ENCODE results near the gene MR1. TPM values are rescaled to one million over a fixed set of nuclear protein-coding genes. Genes with fewer than 3 reads are reported as not detected.

The MR1 gene
- total and polyA plus RNA-seq, 9 of the 15 experiments (the other 6 are each of a cell fraction or from before 2014, with no cell fraction given), result 9.7 to 21.7 (median 15.6) TPM

DNA sequence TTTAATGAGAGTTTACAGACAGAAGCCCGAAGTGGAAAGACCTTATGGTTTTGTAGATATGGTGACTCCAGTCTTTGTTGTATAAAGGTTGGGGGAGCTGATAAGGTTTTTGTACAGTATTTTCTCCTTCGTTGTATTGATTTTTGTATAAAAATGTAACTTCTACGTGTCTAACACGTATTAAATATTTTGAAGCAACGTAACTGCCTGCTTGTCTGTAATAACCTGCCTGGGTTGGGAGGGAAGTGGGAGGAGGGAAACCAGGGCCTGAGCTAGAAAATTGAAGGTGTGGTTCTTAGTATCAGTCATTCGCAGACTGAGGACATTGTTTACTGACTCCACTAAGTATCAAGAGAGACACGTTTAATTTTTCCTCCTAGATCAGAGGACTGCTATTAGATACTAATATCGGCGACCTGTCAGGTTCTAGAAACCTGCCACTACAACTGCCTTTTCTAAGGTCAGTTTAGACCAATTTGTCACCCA lies 56.9 kb downstream of the MR1 start (continued):
- TF ChIP-seq ZNF354B (CRISPR knock-in tag; IDR thresholded peaks at IDR 0.05) (no peak), ZNF79 (CRISPR knock-in tag; IDR thresholded peaks at IDR 0.05; ENCODE audit: low read depth) (no peak), PPARD (CRISPR knock-in tag; IDR thresholded peaks at IDR 0.05) (no peak), MAFF (IDR thresholded peaks at IDR 0.05; ENCODE audit: low read length) (no peak), KDM1A (IDR thresholded peaks at IDR 0.05) (peak in 1 of 2 experiments; percentile 33; a peak in 1 of 4 replicates), PRPF4 (IDR thresholded peaks at IDR 0.05; ENCODE audit: insufficient read depth, low read depth, low read length, poor library complexity, severe bottlenecking) (no peak), GTF2E2 (tag; IDR thresholded peaks at IDR 0.05) (peak; percentile 1; the same call in 1 of the 2 replicates), ASH1L (IDR thresholded peaks at IDR 0.05; ENCODE audit: borderline replicate concordance, low read depth, partially characterized antibody) (no peak), ZNF551 (CRISPR knock-in tag; IDR thresholded peaks at IDR 0.05) (no peak), ZFP30 (CRISPR knock-in tag; IDR thresholded peaks at IDR 0.05; ENCODE audit: borderline replicate concordance) (no peak), EP300 (IDR thresholded peaks at IDR 0.05; ENCODE audit: low read length) (peak; percentile 67; the same call in 1 of the 2 replicates), TCF7 (IDR thresholded peaks at IDR 0.05; ENCODE audit: borderline replicate concordance) (no peak), FOXJ2 (tag; IDR thresholded peaks at IDR 0.05) (no peak), NCOA6 (IDR thresholded peaks at IDR 0.05) (no peak), POLR3G (IDR thresholded peaks at IDR 0.05; ENCODE audit: extremely low read depth, insufficient read length, insufficient replicate concordance) (no peak), CREM (IDR thresholded peaks at IDR 0.05; ENCODE audit: low read depth) (peak; percentile 27; the same call in 1 of the 2 replicates), STAT5A (IDR thresholded peaks at IDR 0.05; ENCODE audit: borderline replicate concordance, low read length) (peak; percentile 65; the same call in 1 of the 2 replicates), MYNN (IDR thresholded peaks at IDR 0.05) (no peak), MYNN (CRISPR knock-in tag; IDR thresholded peaks at IDR 0.05) (no peak), TCF3 (CRISPR knock-in tag; IDR thresholded peaks at IDR 0.05) (peak; percentile 76)
- TF ChIP-seq, protein P1, sequence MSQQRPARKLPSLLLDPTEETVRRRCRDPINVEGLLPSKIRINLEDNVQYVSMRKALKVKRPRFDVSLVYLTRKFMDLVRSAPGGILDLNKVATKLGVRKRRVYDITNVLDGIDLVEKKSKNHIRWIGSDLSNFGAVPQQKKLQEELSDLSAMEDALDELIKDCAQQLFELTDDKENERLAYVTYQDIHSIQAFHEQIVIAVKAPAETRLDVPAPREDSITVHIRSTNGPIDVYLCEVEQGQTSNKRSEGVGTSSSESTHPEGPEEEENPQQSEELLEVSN (IDR thresholded peaks at IDR 0.05; ENCODE audit: borderline replicate concordance in 1 of 2, extremely low read depth in 1 of 2, insufficient read depth in 1 of 2, insufficient read length in 1 of 2, low read depth in 1 of 2, low read length in 1 of 2, poor library complexity in 1 of 2, severe bottlenecking in 1 of 2), result no peak
- TF ChIP-seq, protein P2, sequence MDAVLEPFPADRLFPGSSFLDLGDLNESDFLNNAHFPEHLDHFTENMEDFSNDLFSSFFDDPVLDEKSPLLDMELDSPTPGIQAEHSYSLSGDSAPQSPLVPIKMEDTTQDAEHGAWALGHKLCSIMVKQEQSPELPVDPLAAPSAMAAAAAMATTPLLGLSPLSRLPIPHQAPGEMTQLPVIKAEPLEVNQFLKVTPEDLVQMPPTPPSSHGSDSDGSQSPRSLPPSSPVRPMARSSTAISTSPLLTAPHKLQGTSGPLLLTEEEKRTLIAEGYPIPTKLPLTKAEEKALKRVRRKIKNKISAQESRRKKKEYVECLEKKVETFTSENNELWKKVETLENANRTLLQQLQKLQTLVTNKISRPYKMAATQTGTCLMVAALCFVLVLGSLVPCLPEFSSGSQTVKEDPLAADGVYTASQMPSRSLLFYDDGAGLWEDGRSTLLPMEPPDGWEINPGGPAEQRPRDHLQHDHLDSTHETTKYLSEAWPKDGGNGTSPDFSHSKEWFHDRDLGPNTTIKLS (IDR thresholded peaks at IDR 0.05; ENCODE audit: borderline replicate concordance, low read depth), result peak; percentile 24; the same call in 1 of the 2 replicates
- TF ChIP-seq, protein P3, sequence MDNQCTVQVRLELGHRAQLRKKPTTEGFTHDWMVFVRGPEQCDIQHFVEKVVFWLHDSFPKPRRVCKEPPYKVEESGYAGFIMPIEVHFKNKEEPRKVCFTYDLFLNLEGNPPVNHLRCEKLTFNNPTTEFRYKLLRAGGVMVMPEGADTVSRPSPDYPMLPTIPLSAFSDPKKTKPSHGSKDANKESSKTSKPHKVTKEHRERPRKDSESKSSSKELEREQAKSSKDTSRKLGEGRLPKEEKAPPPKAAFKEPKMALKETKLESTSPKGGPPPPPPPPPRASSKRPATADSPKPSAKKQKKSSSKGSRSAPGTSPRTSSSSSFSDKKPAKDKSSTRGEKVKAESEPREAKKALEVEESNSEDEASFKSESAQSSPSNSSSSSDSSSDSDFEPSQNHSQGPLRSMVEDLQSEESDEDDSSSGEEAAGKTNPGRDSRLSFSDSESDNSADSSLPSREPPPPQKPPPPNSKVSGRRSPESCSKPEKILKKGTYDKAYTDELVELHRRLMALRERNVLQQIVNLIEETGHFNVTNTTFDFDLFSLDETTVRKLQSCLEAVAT (IDR thresholded peaks at IDR 0.05), result no peak
- TF ChIP-seq, protein P4, sequence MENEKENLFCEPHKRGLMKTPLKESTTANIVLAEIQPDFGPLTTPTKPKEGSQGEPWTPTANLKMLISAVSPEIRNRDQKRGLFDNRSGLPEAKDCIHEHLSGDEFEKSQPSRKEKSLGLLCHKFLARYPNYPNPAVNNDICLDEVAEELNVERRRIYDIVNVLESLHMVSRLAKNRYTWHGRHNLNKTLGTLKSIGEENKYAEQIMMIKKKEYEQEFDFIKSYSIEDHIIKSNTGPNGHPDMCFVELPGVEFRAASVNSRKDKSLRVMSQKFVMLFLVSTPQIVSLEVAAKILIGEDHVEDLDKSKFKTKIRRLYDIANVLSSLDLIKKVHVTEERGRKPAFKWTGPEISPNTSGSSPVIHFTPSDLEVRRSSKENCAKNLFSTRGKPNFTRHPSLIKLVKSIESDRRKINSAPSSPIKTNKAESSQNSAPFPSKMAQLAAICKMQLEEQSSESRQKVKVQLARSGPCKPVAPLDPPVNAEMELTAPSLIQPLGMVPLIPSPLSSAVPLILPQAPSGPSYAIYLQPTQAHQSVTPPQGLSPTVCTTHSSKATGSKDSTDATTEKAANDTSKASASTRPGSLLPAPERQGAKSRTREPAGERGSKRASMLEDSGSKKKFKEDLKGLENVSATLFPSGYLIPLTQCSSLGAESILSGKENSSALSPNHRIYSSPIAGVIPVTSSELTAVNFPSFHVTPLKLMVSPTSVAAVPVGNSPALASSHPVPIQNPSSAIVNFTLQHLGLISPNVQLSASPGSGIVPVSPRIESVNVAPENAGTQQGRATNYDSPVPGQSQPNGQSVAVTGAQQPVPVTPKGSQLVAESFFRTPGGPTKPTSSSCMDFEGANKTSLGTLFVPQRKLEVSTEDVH (IDR thresholded peaks at IDR 0.05; ENCODE audit: low read depth, partially characterized antibody), result peak; percentile 19
